D721Med (cell line): ENCODE measurements around the gene KDELR3.

Experiments used
- DNase-seq: peaks from one replicate; pipeline ENCODE4 v3.0.0; 2011; ENCODE audit warnings: low spot score; ENCODE audit not compliant: insufficient read length
- FAIRE-seq: peaks from 2 replicates; lab custom pipeline; 2011; peaks lifted over from hg19 to GRCh38; lab: Jason Lieb, UNC
- CTCF ChIP-seq: IDR thresholded peaks from 2 replicates; pipeline ENCODE4 v1.5.1; 2012; ENCODE audit warnings: mild to moderate bottlenecking, control low read depth; ENCODE audit not compliant: insufficient read depth; ENCODE audit errors: missing control alignments

KDELR3 gene

GRCh38 chr22:38494498-38494897 is 26.6 kb downstream of the KDELR3 start:
- no peak for TF ChIP-seq CTCF
- DNase-seq (no peak), FAIRE-seq (no peak)

- DNase-seq (no peak), FAIRE-seq (no peak)
These were observed 27.0 kb downstream of the KDELR3 start for GRCh38 chr22:38494939-38495338.

GRCh38 chr22:38497869-38498268 is 30.0 kb downstream of the KDELR3 start:
- no peak for TF ChIP-seq CTCF
- no peak for FAIRE-seq
- DNase-seq = no peak

More at GRCh38 chr22:38494939-38495338, 27.0 kb downstream of the KDELR3 start:
- TF ChIP-seq CTCF = no peak

GRCh38 chr22:38501797-38502672 is 34.1 kb downstream of the KDELR3 start:
- FAIRE-seq = no peak
- TF ChIP-seq CTCF = no peak
- DNase-seq = no peak

- FAIRE-seq = no peak
- no peak for DNase-seq
- no peak for TF ChIP-seq CTCF
These were observed 35.1 kb downstream of the KDELR3 start for GRCh38 chr22:38503021-38503420.

GRCh38 chr22:38504731-38505540 is 37.0 kb downstream of the KDELR3 start:
- DNase-seq (no peak), FAIRE-seq (no peak)
- TF ChIP-seq CTCF = peak; percentile 10
